Measurements from ENCODE around the gene ITPR1. TPM values are rescaled to one million over a fixed set of nuclear protein-coding genes. Genes with fewer than 3 reads are reported as not detected.

Gene ITPR1
- total RNA-seq, 2 experiments from 2014 or later = 84.4 to 104 TPM

- Histone ChIP-seq H2AFZ (ENCODE audit: low read length) (no peak overlapping the region), H3K27ac (ENCODE audit: low read depth, low read length, poor library complexity, severe bottlenecking) (no peak overlapping the region), H3K4me3 (ENCODE audit: low read depth, low read length, poor library complexity, severe bottlenecking) (no peak overlapping the region), H3K36me3 (ENCODE audit: insufficient read depth, low read length) (peaks cover 19% of the 10 kb centered on the region; the same call in 1 of the 2 replicates), H3K79me2 (ENCODE audit: insufficient read depth, low read depth, low read length) (no peaks in the 10 kb centered on the region), H4K20me1 (ENCODE audit: insufficient read depth, low read length) (no peaks in the 10 kb centered on the region), H3K9me2 (ENCODE audit: insufficient read depth, low read length) (no peaks in the 10 kb centered on the region), H3K4me2 (ENCODE audit: low read length) (no peak overlapping the region), H3K4me1 (ENCODE audit: insufficient read depth, low read length, poor library complexity, severe bottlenecking) (no peaks in the 10 kb centered on the region), H3K9me3 (ENCODE audit: low read length) (no peaks in the 10 kb centered on the region)
- POLR2A ChIA-PET = interaction anchor here (1.1 kb wide), 1 partner anchor 8 kb away, joined by 3 read pairs; no protein-coding TSS in a partner anchor
- CTCF ChIA-PET (ENCODE audit: unreplicated experiment) = no interaction called here
- DNase-seq (ENCODE audit: low spot score) = no peak
- BruUV-seq (replicated peaks) = no TSS peak
- no peak for TF ChIP-seq EZH2phosphoT487 (IDR thresholded peaks at IDR 0.05; ENCODE audit: borderline replicate concordance, low read depth, low read length)
- TF ChIP-seq, protein P1, sequence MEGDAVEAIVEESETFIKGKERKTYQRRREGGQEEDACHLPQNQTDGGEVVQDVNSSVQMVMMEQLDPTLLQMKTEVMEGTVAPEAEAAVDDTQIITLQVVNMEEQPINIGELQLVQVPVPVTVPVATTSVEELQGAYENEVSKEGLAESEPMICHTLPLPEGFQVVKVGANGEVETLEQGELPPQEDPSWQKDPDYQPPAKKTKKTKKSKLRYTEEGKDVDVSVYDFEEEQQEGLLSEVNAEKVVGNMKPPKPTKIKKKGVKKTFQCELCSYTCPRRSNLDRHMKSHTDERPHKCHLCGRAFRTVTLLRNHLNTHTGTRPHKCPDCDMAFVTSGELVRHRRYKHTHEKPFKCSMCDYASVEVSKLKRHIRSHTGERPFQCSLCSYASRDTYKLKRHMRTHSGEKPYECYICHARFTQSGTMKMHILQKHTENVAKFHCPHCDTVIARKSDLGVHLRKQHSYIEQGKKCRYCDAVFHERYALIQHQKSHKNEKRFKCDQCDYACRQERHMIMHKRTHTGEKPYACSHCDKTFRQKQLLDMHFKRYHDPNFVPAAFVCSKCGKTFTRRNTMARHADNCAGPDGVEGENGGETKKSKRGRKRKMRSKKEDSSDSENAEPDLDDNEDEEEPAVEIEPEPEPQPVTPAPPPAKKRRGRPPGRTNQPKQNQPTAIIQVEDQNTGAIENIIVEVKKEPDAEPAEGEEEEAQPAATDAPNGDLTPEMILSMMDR (conservative IDR thresholded peaks at IDR 0.05; ENCODE audit: low read length) = no peak
- intact Hi-C loops (cut with micrococcal nuclease; ENCODE audit: unreplicated experiment) = no loop called here
Measured at GRCh38 chr3:4752201-4753072, 259.3 kb downstream of the ITPR1 start.

DNA sequence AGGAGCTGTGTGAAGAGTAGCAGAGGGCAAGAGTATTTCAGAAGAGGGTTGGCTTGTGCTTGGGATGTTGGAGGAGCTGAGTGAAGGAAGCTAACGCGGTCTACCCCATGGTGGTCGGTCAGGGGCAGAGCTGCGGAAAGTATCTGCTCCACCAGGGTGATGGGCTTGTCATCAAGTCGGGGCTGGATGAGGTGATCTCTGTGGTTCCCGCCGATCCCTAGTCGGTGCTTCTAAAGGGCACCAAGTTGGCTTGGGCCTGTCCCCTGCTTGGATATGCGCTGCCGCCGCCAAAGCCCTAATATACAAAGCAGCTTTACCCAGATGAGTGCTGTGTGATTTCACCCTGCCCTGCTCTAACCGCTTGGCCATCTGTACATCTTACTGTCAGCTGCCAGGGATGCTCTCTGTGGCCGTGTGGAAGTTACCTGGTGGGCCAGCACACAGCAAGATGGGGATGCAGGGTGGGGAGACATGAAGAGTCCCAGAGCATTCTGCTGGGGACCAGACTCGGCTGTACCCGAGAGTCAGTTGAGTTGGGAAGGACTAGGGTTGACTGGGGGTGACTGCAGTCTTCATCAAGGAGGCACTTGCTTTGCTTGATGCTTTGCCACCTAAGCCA is 260.0 kb downstream of the ITPR1 start:
- DNase-seq (ENCODE audit: low spot score) = no peak
- BruUV-seq (replicated peaks) = no TSS peak
- no peak overlapping the region for H3K27ac ChIP-seq (ENCODE audit: low read depth, low read length, poor library complexity, severe bottlenecking)
- H4K20me1 ChIP-seq (ENCODE audit: insufficient read depth, low read length) = no peaks in the 10 kb centered on the region
- H3K9me3 ChIP-seq (ENCODE audit: low read length) = no peaks in the 10 kb centered on the region
- no peak overlapping the region for H3K4me3 ChIP-seq (ENCODE audit: low read depth, low read length, poor library complexity, severe bottlenecking)
- no peak overlapping the region for H3K4me2 ChIP-seq (ENCODE audit: low read length)
- ChIA-PET POLR2A (interaction anchor here (1.1 kb wide), 1 partner anchor 9 kb away, joined by 3 read pairs; no protein-coding TSS in a partner anchor), CTCF (ENCODE audit: unreplicated experiment) (no interaction called here)
- H3K9me2 ChIP-seq (ENCODE audit: insufficient read depth, low read length) = no peaks in the 10 kb centered on the region
- H3K79me2 ChIP-seq (ENCODE audit: insufficient read depth, low read depth, low read length) = no peaks in the 10 kb centered on the region
- TF ChIP-seq EZH2phosphoT487 (IDR thresholded peaks at IDR 0.05; ENCODE audit: borderline replicate concordance, low read depth, low read length) = no peak
- TF ChIP-seq, protein P1 (conservative IDR thresholded peaks at IDR 0.05; ENCODE audit: low read length) = no peak
- intact Hi-C loops (cut with micrococcal nuclease; ENCODE audit: unreplicated experiment) = no loop called here
- peaks cover 19% of the 10 kb centered on the region; the same call in 1 of the 2 replicates for H3K36me3 ChIP-seq (ENCODE audit: insufficient read depth, low read length)
- no peaks in the 10 kb centered on the region for H3K4me1 ChIP-seq (ENCODE audit: insufficient read depth, low read length, poor library complexity, severe bottlenecking)
- no peak overlapping the region for H2AFZ ChIP-seq (ENCODE audit: low read length)
